WERI-Rb-1 (cell line): ENCODE results near the gene PRUNE2.
A peak's percentile ranks its signal among the peaks of the same experiment; 100 is the strongest.

Experiments used
- DNase-seq: peaks from one replicate; pipeline ENCODE4 v3.0.0-alpha.2; 2020
- H3K27ac ChIP-seq: fragments of 250-450 bp; sonication (Bioruptor Pico); 2 replicates; pipeline ENCODE4 v1.5.1; 2020; ENCODE audit warnings: mild to moderate bottlenecking, moderate library complexity
- H3K27me3 ChIP-seq: fragments of 250-450 bp; sonication (Bioruptor Pico); 2 replicates; pipeline ENCODE4 v1.5.1; 2021; ENCODE audit warnings: mild to moderate bottlenecking, low read depth, moderate library complexity; ENCODE audit not compliant: insufficient read depth, severe bottlenecking
- H3K36me3 ChIP-seq: fragments of 250-450 bp; sonication (Bioruptor Pico); 2 replicates; pipeline ENCODE4 v1.5.1; 2020; ENCODE audit warnings: mild to moderate bottlenecking, moderate library complexity
- H3K4me3 ChIP-seq: 2 replicates; pipeline ENCODE4 v1.5.1; 2011; ENCODE audit warnings: low read depth, mild to moderate bottlenecking, control low read depth, low read length
- H3K9me3 ChIP-seq: fragments of 250-450 bp; sonication (Bioruptor Pico); 2 replicates; pipeline ENCODE4 v1.5.1; 2021; ENCODE audit warnings: mild to moderate bottlenecking, moderate library complexity; ENCODE audit not compliant: severe bottlenecking
- TF ChIP-seq, protein P1 (sequence below): IDR thresholded peaks from 2 replicates; pipeline ENCODE4 v1.5.1; 2011; ENCODE audit warnings: low read depth, mild to moderate bottlenecking, control low read depth, inconsistent platforms, low read length

PRUNE2 gene

DNA sequence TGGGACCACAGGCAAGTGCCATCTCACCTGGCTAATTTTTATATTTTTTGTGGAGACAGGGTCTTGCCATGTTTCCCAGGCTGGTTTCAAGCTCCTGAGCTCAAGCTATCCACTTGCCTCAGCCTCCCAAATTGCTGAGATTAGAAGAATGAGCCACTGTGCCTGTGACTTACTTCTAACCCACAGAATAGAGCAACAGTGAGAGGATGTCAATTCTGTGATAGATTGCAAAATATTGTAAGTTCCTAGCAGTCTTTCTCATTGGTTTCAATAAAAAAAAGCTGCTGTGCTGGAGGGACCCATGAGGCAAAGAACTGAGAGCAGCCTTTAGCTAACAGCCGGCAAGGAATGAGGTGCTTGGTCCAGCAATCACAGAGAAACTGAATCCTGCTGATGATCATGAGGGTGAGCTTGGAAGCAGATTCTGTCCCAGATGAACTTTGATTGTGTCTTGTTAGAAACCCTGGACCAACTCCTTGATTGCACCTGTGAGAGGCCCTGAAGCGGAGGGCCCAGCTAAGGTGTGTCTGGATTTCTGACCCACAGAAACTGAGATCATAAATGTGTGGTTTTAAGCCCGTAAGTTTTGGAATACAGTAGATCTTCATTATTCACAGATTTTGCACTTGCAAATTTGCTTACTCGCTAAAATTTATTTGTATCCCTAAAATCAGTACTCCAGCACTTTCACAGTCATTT is 297.2 kb downstream of the PRUNE2 start:
- H3K4me3 ChIP-seq = no peak overlapping the region
- no peak for DNase-seq
- H3K9me3 ChIP-seq = no peaks in the 10 kb centered on the region
- TF ChIP-seq, protein P1, sequence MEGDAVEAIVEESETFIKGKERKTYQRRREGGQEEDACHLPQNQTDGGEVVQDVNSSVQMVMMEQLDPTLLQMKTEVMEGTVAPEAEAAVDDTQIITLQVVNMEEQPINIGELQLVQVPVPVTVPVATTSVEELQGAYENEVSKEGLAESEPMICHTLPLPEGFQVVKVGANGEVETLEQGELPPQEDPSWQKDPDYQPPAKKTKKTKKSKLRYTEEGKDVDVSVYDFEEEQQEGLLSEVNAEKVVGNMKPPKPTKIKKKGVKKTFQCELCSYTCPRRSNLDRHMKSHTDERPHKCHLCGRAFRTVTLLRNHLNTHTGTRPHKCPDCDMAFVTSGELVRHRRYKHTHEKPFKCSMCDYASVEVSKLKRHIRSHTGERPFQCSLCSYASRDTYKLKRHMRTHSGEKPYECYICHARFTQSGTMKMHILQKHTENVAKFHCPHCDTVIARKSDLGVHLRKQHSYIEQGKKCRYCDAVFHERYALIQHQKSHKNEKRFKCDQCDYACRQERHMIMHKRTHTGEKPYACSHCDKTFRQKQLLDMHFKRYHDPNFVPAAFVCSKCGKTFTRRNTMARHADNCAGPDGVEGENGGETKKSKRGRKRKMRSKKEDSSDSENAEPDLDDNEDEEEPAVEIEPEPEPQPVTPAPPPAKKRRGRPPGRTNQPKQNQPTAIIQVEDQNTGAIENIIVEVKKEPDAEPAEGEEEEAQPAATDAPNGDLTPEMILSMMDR = no peak
- no peak overlapping the region for H3K27ac ChIP-seq
- no peaks in the 10 kb centered on the region for H3K36me3 ChIP-seq
- H3K27me3 ChIP-seq = peaks cover 4% of the 10 kb centered on the region

GRCh38 chr9:76607730-76608436 is 298.0 kb downstream of the PRUNE2 start:
- Histone ChIP-seq H3K27me3 (peaks cover under 1% of the 10 kb centered on the region), H3K36me3 (no peaks in the 10 kb centered on the region), H3K9me3 (no peaks in the 10 kb centered on the region), H3K27ac (no peak overlapping the region), H3K4me3 (no peak overlapping the region)
- peak; percentile 20 for DNase-seq
- TF ChIP-seq, protein P1 = no peak

DNA sequence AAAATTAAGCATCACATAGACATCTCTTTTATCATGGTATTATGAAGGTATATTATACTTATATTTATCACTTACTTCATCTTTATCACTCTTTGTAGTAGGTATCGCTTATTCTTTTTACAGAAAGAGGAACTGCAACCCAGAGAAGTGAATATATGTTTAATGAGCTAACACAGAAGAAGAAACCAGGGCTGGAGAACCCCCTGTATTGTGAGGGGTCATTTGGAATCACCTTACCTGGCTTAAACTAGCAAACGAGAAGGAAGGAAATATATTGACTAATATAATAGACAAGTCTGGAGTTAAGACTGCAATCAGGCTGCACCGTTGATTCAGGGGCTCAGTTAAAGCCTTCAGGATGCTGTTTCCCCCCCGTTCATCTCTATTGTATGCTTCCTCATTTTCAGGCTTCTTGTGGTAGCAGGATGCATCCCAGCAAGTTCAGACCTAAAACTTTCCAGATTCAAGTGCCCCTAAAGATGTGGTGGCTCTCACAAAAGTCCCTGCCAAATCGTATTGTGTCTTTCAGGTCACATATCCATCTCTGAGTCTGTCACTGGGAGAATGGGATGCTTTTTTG is 300.5 kb downstream of the PRUNE2 start:
- Histone ChIP-seq H3K4me3 (no peak overlapping the region), H3K27ac (no peak overlapping the region), H3K9me3 (no peaks in the 10 kb centered on the region), H3K36me3 (no peaks in the 10 kb centered on the region), H3K27me3 (no peaks in the 10 kb centered on the region)
- TF ChIP-seq, protein P1 = no peak
- DNase-seq = no peak

DNA sequence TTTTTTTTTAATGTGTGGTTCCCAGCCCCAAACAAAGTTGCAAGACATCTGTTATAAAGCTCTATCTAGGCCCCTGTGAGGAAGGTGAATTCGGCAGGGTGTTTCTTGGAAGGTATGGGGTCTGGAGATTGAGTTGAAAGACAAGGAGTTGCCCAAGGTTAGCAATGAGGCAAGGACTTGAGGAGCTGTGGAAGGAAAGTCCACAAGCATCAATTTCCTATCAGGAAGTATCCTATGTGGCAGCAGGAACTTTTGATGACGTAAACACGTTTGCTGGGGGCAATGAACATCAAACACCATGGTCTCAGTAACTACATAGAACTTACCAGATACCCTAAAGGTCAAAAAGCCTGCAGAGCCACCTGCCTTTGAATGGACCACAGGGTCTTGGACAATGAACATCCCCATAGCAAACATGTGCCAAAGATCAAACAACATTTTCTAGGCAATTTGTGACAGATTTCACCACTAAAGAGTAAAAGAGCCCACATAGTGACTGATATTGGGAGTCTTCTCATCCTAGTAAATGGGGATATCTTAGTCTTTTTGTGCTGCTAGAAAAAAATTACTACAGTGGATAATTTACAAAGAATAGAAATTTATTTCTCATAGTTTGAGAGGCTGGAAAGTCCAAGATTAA is 301.9 kb downstream of the PRUNE2 start:
- DNase-seq = no peak
- Histone ChIP-seq H3K27me3 (no peaks in the 10 kb centered on the region), H3K4me3 (no peak overlapping the region), H3K36me3 (no peaks in the 10 kb centered on the region), H3K9me3 (no peaks in the 10 kb centered on the region), H3K27ac (no peak overlapping the region)
- TF ChIP-seq, protein P1 = no peak

- no peak overlapping the region for H3K4me3 ChIP-seq
- DNase-seq = no peak
- no peaks in the 10 kb centered on the region for H3K27me3 ChIP-seq
- H3K9me3 ChIP-seq = no peaks in the 10 kb centered on the region
- no peak overlapping the region for H3K27ac ChIP-seq
- TF ChIP-seq, protein P1 = no peak
- H3K36me3 ChIP-seq = no peaks in the 10 kb centered on the region
Measured at GRCh38 chr9:76603448-76603895, 302.4 kb downstream of the PRUNE2 start.
